ENCODE results near the gene HSPB1. TPM values are rescaled to one million over a fixed set of nuclear protein-coding genes. Genes with fewer than 3 reads are reported as not detected.
"Not testable (repeated sequence)": the region's sequence is repeated elsewhere in the genome, so short reads cannot be mapped to it uniquely, and the experiment has no call there.

Gene HSPB1
- total RNA-seq, 1 donor from 2014 or later: 3,139 TPM

DNA sequence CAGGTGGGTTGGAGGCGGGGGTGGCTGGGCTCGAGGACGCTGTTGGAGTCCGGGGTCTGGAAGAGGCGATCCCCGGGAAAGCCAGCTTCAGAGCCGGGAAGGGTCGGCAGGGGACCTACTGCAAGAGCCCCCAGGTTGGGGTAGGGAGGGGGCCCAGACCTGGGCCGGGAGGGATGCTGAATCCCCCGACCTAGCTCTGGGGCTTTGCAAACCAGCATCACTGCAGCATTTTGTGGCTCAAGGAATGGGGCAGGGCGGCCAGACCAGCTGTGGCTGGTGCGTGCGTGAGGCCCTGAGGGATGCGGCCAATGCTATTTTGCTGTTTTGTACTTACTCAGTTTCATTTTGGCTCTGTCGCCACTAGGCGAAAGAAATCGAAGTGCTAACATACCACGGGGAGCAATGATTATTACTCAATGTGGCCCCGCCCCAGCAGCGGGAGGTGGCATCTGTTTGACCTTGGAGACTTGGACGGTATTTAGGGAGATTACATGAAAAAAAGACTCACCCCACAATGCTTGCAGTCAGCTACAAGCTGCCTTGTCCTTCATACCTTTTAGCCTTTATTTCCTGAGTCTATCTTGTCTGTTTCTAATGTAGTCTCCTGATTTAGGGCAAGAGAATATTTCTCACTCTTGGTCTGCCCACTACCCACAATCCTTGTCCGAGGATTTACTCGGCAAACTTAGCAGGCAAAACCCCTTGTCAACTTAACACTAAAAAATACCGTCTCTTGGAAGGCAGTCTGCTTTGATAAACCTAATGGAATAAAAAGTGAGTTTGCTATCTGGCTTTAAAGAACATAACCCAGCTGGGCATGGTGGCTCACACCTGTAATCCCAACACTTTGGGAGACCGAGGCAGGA lies 16.2 kb downstream of the HSPB1 start:
- peak; percentile 62 for ATAC-seq
- DNase-seq (ENCODE audit: missing footprints): peak; percentile 88
- intact Hi-C loops (cut with DNase I): loop anchor here (1.0 to 5.0 kb wide), 2 partner anchors 36 to 41 kb away; no protein-coding TSS in a partner anchor

GRCh38 chr7:76325092-76325491 lies 22.6 kb downstream of the HSPB1 start:
- no peak for ATAC-seq
- no peak for DNase-seq (ENCODE audit: missing footprints)
- intact Hi-C loops (cut with DNase I): no loop called here

DNA sequence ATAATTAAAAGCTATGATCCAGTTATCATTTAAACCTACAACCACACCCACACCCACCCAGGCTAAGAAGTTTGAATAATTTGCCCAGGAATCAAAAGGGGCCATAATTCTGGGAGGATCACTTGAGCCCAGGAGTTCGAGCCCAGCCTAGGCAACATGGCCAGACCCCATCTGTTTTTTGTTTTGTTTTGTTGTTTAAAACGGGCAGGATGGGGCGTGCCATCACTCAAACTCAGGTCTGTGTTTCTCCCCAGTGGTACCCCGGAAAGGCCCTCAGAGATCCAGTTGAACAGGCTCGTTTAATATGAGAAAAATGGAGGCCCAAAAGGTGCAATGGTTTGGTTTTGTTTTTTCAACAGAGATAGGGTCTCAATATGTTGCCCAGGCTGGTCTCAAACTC lies 23.3 kb downstream of the HSPB1 start:
- DNase-seq (ENCODE audit: missing footprints): no peak
- intact Hi-C loops (cut with DNase I): no loop called here
- no peak for ATAC-seq

GRCh38 chr7:76326646-76327233 lies 24.3 kb downstream of the HSPB1 start:
- no peak for DNase-seq (ENCODE audit: missing footprints)
- intact Hi-C loops (cut with DNase I): no loop called here
- ATAC-seq: no peak

DNA sequence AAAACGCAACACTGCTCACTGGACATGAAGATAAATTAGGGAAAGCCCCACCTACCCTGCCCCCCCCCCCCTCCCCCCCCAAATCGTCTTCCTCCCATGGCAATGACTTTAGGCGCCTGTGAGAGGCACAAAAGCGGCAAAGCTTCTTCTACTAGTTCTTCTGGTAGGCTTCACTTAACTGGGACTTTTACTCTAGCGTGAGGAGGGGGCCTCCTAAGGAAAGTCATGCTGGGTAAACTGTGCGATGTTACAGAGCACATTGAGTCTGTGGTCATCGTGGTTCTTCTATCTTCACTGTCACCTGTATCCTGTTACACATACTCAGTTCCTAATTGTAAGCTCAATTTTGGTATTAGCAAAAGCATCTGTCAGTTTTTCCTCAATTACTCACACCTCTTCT lies 25.1 kb downstream of the HSPB1 start:
- ATAC-seq: no peak
- intact Hi-C loops (cut with DNase I): no loop called here
- DNase-seq (ENCODE audit: missing footprints): no peak

GRCh38 chr7:76328389-76328788 lies 25.9 kb downstream of the HSPB1 start:
- no peak for ATAC-seq
- no peak for DNase-seq (ENCODE audit: missing footprints)
- intact Hi-C loops (cut with DNase I): no loop called here

GRCh38 chr7:76329479-76329878 lies 27.0 kb downstream of the HSPB1 start:
- ATAC-seq (no peak), DNase-seq (ENCODE audit: missing footprints) (no peak)
- intact Hi-C loops (cut with DNase I): no loop called here

- intact Hi-C loops (cut with DNase I): no loop called here
Observed at GRCh38 chr7:76330261-76330660, 27.8 kb downstream of the HSPB1 start.

GRCh38 chr7:76330673-76331072 lies 28.2 kb downstream of the HSPB1 start:
- DNase-seq (ENCODE audit: missing footprints): no peak
- intact Hi-C loops (cut with DNase I): no loop called here
- no peak for ATAC-seq

More at GRCh38 chr7:76330261-76330660, 27.8 kb downstream of the HSPB1 start:
- DNase-seq (ENCODE audit: missing footprints) (no peak), ATAC-seq (no peak)

DNA sequence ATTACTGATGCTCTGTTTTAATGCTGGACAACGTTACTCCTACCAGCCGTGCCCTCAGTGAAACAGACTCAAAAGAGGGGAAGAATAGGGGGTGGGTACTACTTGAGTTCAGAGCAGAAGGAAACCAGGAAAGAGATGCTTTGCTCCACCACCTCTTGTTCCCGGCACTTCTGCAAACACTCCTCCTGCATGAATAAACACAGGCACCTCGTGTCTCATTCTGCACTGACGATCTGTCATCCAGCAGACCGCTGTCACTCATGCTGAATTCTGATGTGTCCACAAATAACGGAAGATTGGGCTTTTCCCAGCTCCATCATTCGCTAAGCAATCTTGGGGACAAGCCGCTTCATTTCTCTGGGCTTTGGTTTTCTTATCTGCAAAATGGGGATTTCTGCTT lies 29.6 kb downstream of the HSPB1 start:
- ATAC-seq (no peak), DNase-seq (ENCODE audit: missing footprints) (no peak)
- intact Hi-C loops (cut with DNase I): no loop called here

DNA sequence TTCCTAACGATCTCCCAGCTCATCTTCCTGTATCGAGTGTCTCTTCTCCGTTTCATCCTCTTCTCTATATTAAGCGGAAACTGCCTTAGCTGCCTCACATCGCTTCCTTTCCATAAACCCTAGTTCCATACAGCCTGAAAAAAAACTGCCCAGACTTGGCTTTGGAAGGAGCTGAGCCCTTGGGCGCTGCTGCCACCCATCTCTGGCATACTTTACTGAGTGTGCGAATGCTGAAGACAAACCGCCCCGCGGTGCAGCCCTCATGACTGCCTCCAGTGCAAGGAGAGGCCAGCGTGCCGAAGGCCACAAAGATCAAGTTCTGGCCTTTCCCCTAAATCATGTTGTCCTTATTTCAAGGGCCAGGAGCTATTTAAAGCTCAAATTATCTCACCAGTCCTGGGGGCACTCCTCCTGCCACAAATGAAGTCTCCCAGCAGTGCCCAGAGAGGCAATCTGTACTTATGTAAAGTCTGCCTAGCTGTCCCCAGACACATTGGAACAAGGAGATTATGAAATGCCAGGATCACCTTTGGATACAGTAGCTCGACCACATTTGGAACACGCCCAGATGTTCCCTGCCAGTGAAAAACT lies 31.1 kb downstream of the HSPB1 start:
- intact Hi-C loops (cut with DNase I): loop anchor here (2.0 kb wide), 1 partner anchor 25 kb away; the partner anchor contains the start of gene YWHAG
- ATAC-seq (peak; percentile 88), DNase-seq (ENCODE audit: missing footprints) (peak; percentile 83)

DNA sequence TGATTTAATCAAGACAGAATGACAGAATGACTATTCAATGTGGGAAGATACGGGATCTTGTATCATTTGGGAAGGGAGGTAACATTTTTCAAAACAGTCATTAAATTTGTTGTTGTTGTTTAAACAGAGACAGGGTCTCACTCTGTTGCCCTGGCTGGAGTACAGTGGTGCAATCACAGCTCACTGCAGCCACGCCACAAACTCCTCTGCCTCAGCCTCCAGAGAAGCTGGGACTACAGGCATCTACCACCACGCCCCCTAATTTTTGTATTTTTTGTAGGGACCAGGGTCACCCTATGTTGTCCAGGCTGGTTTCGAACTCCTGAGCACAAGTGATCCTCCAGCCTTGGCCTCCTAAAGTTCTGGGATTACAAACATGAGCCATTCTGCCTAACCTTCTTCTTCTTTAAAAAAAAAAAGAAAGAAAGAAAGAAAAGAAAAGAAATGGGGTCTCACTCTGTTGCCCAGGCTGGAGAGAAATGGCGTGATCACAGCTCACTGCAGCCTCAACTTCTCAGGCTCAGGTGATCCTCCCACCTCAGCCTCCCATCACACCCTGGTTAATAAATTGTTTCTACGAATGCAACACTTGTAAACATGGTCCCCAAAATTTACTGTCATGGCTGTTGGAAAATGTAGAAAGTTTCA lies 32.0 kb downstream of the HSPB1 start:
- ATAC-seq: no peak
- intact Hi-C loops (cut with DNase I): loop anchor here (2.0 kb wide), 1 partner anchor 24 kb away; the partner anchor contains the start of gene YWHAG

GRCh38 chr7:76335417-76335816 lies 32.9 kb downstream of the HSPB1 start:
- not testable (repeated sequence) for DNase-seq (ENCODE audit: missing footprints); ATAC-seq
- intact Hi-C loops (cut with DNase I): loop anchor here (2.0 kb wide), 1 partner anchor 23 kb away; the partner anchor contains the start of gene YWHAG

More for the DNA sequence above, 32.0 kb downstream of the HSPB1 start:
- no peak for DNase-seq (ENCODE audit: missing footprints)

- ATAC-seq (no peak), DNase-seq (ENCODE audit: missing footprints) (no peak)
- intact Hi-C loops (cut with DNase I): no loop called here
Observed at GRCh38 chr7:76336094-76336493, 33.6 kb downstream of the HSPB1 start.

GRCh38 chr7:76337147-76337546 lies 34.7 kb downstream of the HSPB1 start:
- intact Hi-C loops (cut with DNase I): no loop called here
- no peak for DNase-seq (ENCODE audit: missing footprints)
- ATAC-seq: no peak

GRCh38 chr7:76338298-76339084 lies 36.0 kb downstream of the HSPB1 start:
- no peak for ATAC-seq
- no peak for DNase-seq (ENCODE audit: missing footprints)
- intact Hi-C loops (cut with DNase I): no loop called here

DNA sequence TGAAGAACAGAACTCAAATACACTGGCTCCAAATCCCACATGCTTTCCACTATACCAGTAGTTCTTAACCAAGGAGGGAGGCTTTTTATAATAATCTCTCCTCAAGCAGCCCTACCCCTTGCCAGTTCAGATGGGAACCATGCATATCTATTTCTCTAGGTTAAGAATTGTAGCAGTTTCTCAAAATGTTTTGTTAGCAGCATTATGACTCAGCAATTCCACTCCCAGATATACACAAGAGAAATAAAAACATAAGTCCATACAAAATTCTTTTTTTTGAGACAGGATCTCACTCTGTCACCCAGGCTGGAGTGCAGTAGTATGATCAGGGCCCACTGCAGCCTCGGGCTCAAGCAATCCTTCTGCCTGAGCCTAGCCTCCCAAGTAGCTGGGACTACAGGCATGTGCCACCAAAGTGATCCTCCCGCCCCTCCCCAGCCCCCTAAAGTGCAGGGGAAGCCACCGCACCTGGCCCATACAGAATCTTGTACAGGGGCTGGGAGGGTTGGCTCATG lies 38.2 kb downstream of the HSPB1 start:
- ATAC-seq (peak; percentile 17), DNase-seq (ENCODE audit: missing footprints) (no peak)
- intact Hi-C loops (cut with DNase I): no loop called here

- no peak for DNase-seq (ENCODE audit: missing footprints)
- intact Hi-C loops (cut with DNase I): no loop called here
- no peak for ATAC-seq
Observed at GRCh38 chr7:76342222-76342621, 39.7 kb downstream of the HSPB1 start.

Measured in Right ventricle myocardium inferior (tissue), 1 donor.